Muscle layer of colon (tissue), 2 donors: ENCODE measurements around the gene FBXL19.

Experiments
- H3K27ac ChIP-seq: one replicate; pipeline ENCODE4 v1.7.0; 2013; ENCODE audit warnings: low read depth, mild to moderate bottlenecking, low read length, moderate library complexity
- H3K27me3 ChIP-seq, 2 donors: one replicate each; pipeline ENCODE4 v1.7.0; 2013; ENCODE audit warnings: low read length in 2 of 2, mild to moderate bottlenecking in 2 of 2; ENCODE audit not compliant: insufficient read depth in 2 of 2, control insufficient read depth in 1 of 2
- H3K36me3 ChIP-seq: one replicate; pipeline ENCODE4 v1.7.0; 2013; ENCODE audit warnings: mild to moderate bottlenecking, low read length; ENCODE audit not compliant: insufficient read depth
- H3K4me1 ChIP-seq: one replicate; pipeline ENCODE4 v1.7.0; 2013; ENCODE audit warnings: mild to moderate bottlenecking, low read length; ENCODE audit not compliant: insufficient read depth
- H3K4me3 ChIP-seq, 2 donors: one replicate each; pipeline ENCODE4 v1.7.0; 2013; ENCODE audit warnings: low read length in 2 of 2, low read depth in 1 of 2, mild to moderate bottlenecking in 1 of 2, moderate library complexity in 1 of 2
- H3K9ac ChIP-seq: one replicate; pipeline ENCODE4 v1.7.0; 2013; ENCODE audit warnings: low read length
- H3K9me3 ChIP-seq: one replicate; pipeline ENCODE4 v1.7.0; 2013; ENCODE audit warnings: mild to moderate bottlenecking, low read length
- donor health status: abdominal sarcoma.
- donor health status: Adenocarcinoma of cecum.

FBXL19 gene

DNA sequence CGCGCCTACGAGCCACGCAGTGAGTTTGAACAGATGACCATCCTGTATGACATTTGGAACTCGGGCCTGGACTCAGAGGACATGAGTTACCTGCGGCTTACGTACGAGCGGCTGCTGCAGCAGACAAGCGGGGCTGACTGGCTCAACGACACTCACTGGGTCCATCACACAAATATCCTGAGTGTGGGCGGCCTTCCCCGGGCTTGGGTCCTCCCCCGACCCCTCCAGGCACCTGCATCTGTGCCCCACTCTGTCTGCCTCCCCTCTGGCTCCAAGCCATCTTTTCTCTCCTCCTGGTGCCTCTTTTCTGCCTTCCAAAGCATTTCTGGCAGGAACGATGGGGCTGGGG, 56.6 kb downstream of the FBXL19 start:
- H3K9ac ChIP-seq = no peak overlapping the region
- no peaks in the 10 kb centered on the region for H3K4me1 ChIP-seq
- H3K9me3 ChIP-seq = no peaks in the 10 kb centered on the region
- H3K27me3 ChIP-seq = no peaks in the 10 kb centered on the region
- peaks cover 45% of the 10 kb centered on the region for H3K36me3 ChIP-seq
- no peak overlapping the region for H3K27ac ChIP-seq
- no peak overlapping the region for H3K4me3 ChIP-seq

- Histone ChIP-seq H3K27ac (no peak overlapping the region), H3K4me1 (peaks cover 3% of the 10 kb centered on the region), H3K36me3 (peaks cover 41% of the 10 kb centered on the region), H3K27me3 (no peaks in the 10 kb centered on the region), H3K9ac (no peak overlapping the region), H3K4me3 (no peak overlapping the region), H3K9me3 (no peaks in the 10 kb centered on the region)
Observed at GRCh38 chr16:30980434-30980833, 57.1 kb downstream of the FBXL19 start.

- H3K9ac ChIP-seq = no peak overlapping the region
- no peak overlapping the region for H3K27ac ChIP-seq
- H3K4me1 ChIP-seq = peaks cover 8% of the 10 kb centered on the region
- no peak overlapping the region for H3K4me3 ChIP-seq
- peaks cover 35% of the 10 kb centered on the region for H3K36me3 ChIP-seq
- no peaks in the 10 kb centered on the region for H3K27me3 ChIP-seq
- H3K9me3 ChIP-seq = no peaks in the 10 kb centered on the region
Observed at GRCh38 chr16:30980959-30981358, 57.6 kb downstream of the FBXL19 start.

DNA sequence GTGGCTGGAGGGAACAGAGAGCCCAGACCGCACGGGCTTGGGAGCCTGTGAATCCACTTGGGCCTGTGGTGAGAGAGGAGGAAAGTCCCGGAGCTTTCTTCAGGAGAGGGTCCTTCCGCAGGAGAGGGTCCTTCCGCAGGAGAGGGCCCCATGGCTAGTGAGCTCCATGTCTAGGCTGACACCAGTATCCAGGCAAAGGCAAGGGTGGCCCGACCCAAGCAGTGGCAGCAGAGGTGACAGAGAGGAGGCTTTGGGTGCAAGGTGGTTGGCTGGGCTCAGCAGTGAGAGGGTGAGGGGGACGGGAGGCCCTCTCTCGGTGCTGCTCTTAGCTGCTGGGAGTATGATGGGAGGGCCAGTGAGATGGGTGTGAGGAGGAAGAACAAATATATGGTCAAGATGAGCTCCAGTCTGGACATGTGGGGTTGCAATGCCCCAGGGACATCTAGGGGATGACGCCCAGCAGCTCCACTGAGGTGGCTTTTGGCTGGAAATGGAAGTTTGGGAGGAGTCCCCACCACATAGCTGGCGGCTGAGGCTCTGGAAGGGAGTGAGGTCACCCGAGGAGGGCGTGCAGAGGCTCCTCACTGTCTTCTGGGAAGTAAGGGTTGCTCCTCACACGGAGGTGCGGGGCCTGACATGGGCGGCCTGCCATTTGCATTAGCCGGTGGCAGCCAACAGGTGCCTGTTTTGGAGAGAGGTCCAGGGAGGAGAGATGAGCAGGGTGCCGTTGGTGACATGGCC, 59.3 kb downstream of the FBXL19 start:
- no peak overlapping the region for H3K27ac ChIP-seq
- H3K4me3 ChIP-seq = no peak overlapping the region
- no peak overlapping the region for H3K9ac ChIP-seq
- H3K27me3 ChIP-seq = no peaks in the 10 kb centered on the region
- H3K9me3 ChIP-seq = no peaks in the 10 kb centered on the region
- peaks cover 25% of the 10 kb centered on the region for H3K36me3 ChIP-seq
- H3K4me1 ChIP-seq = peaks cover 14% of the 10 kb centered on the region

DNA sequence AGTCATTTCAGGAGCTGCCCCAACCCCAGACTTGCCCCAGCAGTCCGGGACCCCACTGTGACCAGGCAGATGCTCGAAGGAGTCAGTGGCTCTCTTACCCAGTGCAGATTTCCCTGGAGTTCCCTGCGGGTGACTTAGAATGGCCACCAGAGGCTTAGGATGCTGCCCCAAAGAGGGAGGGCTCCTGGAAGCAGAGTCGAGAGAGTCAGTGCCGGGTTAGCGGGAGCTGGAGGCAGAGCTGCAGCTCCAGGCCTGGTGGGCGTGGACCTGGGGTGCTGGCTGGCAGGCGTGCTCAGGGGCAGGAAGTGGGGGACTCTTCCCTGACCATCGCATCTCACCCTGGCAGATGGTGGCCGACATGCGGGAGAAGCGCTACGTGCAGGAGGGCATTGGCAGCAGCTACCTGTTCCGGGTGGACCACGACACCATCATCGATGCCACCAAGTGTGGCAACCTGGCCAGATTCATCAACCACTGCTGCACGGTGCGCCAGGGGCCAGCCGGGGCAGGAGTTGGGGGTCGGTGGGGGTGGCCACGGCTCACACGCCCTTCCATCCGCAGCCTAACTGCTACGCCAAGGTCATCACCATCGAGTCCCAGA, 60.0 kb downstream of the FBXL19 start:
- Histone ChIP-seq H3K9ac (no peak overlapping the region), H3K9me3 (no peaks in the 10 kb centered on the region), H3K4me1 (peaks cover 14% of the 10 kb centered on the region), H3K36me3 (peaks cover 22% of the 10 kb centered on the region), H3K4me3 (no peak overlapping the region), H3K27me3 (no peaks in the 10 kb centered on the region), H3K27ac (no peak overlapping the region)

DNA sequence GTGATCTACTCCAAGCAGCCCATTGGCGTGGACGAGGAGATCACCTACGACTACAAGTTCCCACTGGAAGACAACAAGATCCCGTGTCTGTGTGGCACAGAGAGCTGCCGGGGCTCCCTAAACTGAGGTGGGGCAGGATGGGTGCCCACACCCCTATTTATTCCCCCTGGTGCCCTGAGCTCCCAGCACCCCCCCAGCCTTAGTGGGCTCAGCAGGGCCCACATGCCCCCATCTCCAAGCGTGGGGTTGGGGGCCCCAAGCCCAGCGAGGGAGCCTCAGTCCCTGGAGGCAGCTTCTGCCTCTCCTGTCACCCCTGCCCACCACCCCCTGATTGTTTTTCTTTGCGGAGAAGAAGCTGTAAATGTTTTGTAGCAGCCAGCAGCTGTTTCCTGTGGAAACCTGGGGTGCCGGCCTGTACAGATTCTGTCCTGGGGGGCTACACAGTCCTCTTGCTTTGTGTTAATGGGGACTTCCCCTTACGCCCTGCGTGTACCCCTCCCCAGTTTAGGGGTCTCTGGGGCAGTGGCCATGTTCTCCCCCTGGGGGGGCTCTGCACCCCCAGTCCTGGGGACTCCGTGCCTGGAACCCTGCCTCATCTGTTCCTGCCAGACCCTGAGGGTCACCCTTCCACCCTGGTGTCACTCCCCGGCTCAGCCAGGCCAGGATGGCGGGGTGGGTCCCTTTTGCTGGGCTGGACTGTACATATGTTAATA, 60.7 kb downstream of the FBXL19 start:
- Histone ChIP-seq H3K4me3 (no peak overlapping the region), H3K9ac (no peak overlapping the region), H3K36me3 (peaks cover 18% of the 10 kb centered on the region), H3K27ac (no peak overlapping the region), H3K9me3 (no peaks in the 10 kb centered on the region), H3K4me1 (peaks cover 14% of the 10 kb centered on the region), H3K27me3 (no peaks in the 10 kb centered on the region)

- no peaks in the 10 kb centered on the region for H3K27me3 ChIP-seq
- peak within 1 kb of the TSS; percentile 40 to 79 for H3K4me3 ChIP-seq
- peak within 1 kb of the TSS; percentile 35 for H3K27ac ChIP-seq
- no peaks in the 10 kb centered on the region for H3K9me3 ChIP-seq
- H3K4me1 ChIP-seq = peaks cover 14% of the 10 kb centered on the region
- peaks cover 18% of the 10 kb centered on the region for H3K36me3 ChIP-seq
- peak within 1 kb of the TSS; percentile 47 for H3K9ac ChIP-seq
Observed at GRCh38 chr16:30984669-30985400, 61.5 kb downstream of the FBXL19 start, which contains the start of gene HSD3B7. Gene HSD3B7, plus strand, starts transcription at chr16:30985207. Its CDS starts 452 bp downstream, at chr16:30985659.

DNA sequence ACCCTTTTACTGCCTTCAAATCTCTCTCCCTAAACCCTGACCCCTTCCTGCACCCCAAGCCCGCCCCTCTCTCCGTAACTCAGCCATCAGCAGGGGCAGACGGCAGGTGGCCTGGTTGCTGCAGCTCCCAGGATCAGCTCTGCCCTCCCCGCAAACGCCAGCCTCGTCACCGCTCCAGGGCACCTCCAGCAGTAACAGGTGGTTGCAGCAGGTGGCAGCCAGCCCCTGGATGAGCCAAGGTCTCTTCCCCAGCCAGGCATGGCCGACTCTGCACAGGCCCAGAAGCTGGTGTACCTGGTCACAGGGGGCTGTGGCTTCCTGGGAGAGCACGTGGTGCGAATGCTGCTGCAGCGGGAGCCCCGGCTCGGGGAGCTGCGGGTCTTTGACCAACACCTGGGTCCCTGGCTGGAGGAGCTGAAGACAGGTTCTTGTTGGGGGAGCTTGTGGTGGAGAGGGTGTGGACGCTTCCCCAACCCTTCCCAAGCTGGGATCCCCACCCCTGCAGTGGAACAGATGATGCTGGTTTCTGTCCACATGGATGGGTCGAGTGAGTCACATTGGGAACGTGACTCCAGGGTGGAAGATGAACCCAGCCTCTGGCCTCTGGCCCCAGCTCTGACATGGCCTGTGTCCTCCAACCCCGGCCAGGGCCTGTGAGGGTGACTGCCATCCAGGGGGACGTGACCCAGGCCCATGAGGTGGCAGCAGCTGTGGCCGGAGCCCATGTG, 62.2 kb downstream of the FBXL19 start:
- no peaks in the 10 kb centered on the region for H3K9me3 ChIP-seq
- peak overlapping the region; percentile 35 for H3K27ac ChIP-seq
- peak overlapping the region; percentile 47 for H3K9ac ChIP-seq
- no peaks in the 10 kb centered on the region for H3K27me3 ChIP-seq
- peaks cover 18% of the 10 kb centered on the region for H3K36me3 ChIP-seq
- H3K4me1 ChIP-seq = peaks cover 14% of the 10 kb centered on the region
- H3K4me3 ChIP-seq = peak overlapping the region; percentile 40 to 79

DNA sequence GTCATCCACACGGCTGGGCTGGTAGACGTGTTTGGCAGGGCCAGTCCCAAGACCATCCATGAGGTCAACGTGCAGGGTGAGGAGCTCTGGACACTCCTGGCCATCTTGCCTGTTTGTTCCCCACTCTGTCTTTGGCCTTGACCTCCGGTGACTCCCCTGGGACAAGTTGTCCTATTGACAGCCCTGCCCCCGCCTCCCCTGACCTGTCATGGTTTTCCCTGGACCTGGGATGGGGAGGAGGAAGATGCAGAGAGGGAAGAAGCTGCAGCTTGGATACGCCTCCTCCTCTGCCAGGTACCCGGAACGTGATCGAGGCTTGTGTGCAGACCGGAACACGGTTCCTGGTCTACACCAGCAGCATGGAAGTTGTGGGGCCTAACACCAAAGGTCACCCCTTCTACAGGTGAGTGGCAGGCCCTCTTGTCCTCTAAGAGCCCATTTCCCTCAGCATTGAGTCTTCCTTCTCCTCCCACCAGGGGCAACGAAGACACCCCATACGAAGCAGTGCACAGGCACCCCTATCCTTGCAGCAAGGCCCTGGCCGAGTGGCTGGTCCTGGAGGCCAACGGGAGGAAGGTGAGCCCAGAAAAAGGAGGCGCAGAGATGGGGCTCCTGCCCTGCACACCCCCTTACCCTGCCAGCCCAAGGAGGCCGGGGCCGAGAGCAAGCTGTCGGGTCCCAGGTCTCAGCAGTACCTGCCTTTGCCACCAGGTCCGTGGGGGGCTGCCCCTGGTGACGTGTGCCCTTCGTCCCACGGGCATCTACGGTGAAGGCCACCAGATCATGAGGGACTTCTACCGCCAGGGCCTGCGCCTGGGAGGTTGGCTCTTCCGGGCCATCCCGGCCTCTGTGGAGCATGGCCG, 63.0 kb downstream of the FBXL19 start:
- peaks cover 14% of the 10 kb centered on the region for H3K4me1 ChIP-seq
- no peak overlapping the region for H3K27ac ChIP-seq
- H3K9me3 ChIP-seq = no peaks in the 10 kb centered on the region
- no peaks in the 10 kb centered on the region for H3K27me3 ChIP-seq
- no peak overlapping the region for H3K9ac ChIP-seq
- peaks cover 12% of the 10 kb centered on the region for H3K36me3 ChIP-seq
- peak overlapping the region in 1 of 2 donors; percentile 79 for H3K4me3 ChIP-seq

- H3K36me3 ChIP-seq = peaks cover 5% of the 10 kb centered on the region
- H3K9ac ChIP-seq = no peak overlapping the region
- H3K9me3 ChIP-seq = no peaks in the 10 kb centered on the region
Observed at GRCh38 chr16:30987581-30988190, 64.3 kb downstream of the FBXL19 start.

More at GRCh38 chr16:30987581-30988190, 64.3 kb downstream of the FBXL19 start:
- H3K4me1 ChIP-seq = peaks cover 14% of the 10 kb centered on the region
- no peak overlapping the region for H3K4me3 ChIP-seq
- no peak overlapping the region for H3K27ac ChIP-seq
- H3K27me3 ChIP-seq = no peaks in the 10 kb centered on the region
